GM12891 (cell line): ENCODE results near the gene PLXNB1.

Experiments
- PAX5 ChIP-seq: IDR thresholded peaks from 2 replicates; pipeline ENCODE4 v1.6.1; 2011; ENCODE audit warnings: low read length, moderate library complexity, mild to moderate bottlenecking; ENCODE audit not compliant: insufficient read depth, severe bottlenecking
- POLR2A ChIP-seq: IDR thresholded peaks from 2 replicates; pipeline ENCODE4 v1.6.1; 2011; ENCODE audit warnings: low read depth, low read length, control low read depth
- POLR2AphosphoS5 ChIP-seq: IDR thresholded peaks from 2 replicates; pipeline ENCODE4 v1.6.1; 2011; ENCODE audit warnings: low read depth, low read length, control low read depth
- POU2F2 ChIP-seq: IDR thresholded peaks from 2 replicates; pipeline ENCODE4 v1.6.1; 2011; ENCODE audit warnings: low read depth, mild to moderate bottlenecking, control low read depth, low read length, moderate library complexity
- SPI1 ChIP-seq: IDR thresholded peaks from 2 replicates; pipeline ENCODE4 v1.6.1; 2011; ENCODE audit warnings: low read depth, low read length, control low read depth
- TAF1 ChIP-seq: IDR thresholded peaks from 2 replicates; pipeline ENCODE4 v1.6.1; 2011; ENCODE audit warnings: low read depth, low read length, control low read depth

- no peak for TF ChIP-seq POLR2AphosphoS5
- TF ChIP-seq POLR2A, result no peak
- TF ChIP-seq TAF1, result no peak
- no peak for TF ChIP-seq POU2F2
- no peak for TF ChIP-seq SPI1
- no peak for TF ChIP-seq PAX5
Observed at GRCh38 chr3:48420561-48420960, 9.3 kb downstream of the PLXNB1 start.
